ENCODE data around the gene TBC1D14. TPM values are rescaled to one million over a fixed set of nuclear protein-coding genes. Genes with fewer than 3 reads are reported as not detected.
"Not testable (repeated sequence)": the region's sequence is repeated elsewhere in the genome, so short reads cannot be mapped to it uniquely, and the experiment has no call there.

Gene TBC1D14
- total and polyA plus RNA-seq, 2 of the 8 experiments (the other 6 are each of a cell fraction or from before 2014, with no cell fraction given), result 45.6 to 48.2 TPM

- H2AFZ ChIP-seq (ENCODE audit: low read length); H2BK20ac ChIP-seq (ENCODE audit: low read length); POLR2A ChIA-PET (ENCODE audit: partially characterized antibody); H3K79me2 ChIP-seq (ENCODE audit: control insufficient read depth in 1 of 2, insufficient read depth in 2 of 2, low read length in 2 of 2); H4K91ac ChIP-seq (replicated peaks; ENCODE audit: insufficient read length, low read length); H4K8ac ChIP-seq (ENCODE audit: extremely low read depth, insufficient read depth, low read length); DNase-seq (ENCODE audit: low read depth in 1 of 2, low spot score in 2 of 2); H3K27ac ChIP-seq (ENCODE audit: low read depth, low read length); H3K79me1 ChIP-seq (ENCODE audit: low read depth, low read length); H3K9ac ChIP-seq (replicated peaks in 1 of 4; ENCODE audit: extremely low read depth in 1 of 4, low read depth in 3 of 4, low read length in 3 of 4); H2BK120ac ChIP-seq (replicated peaks; ENCODE audit: low read depth, low read length); H3K4me1 ChIP-seq (replicated peaks in 1 of 4; ENCODE audit: control insufficient read depth in 3 of 4, insufficient read depth in 4 of 4, low read length in 3 of 4); H3K4me2 ChIP-seq (ENCODE audit: insufficient read depth in 1 of 2, low read depth in 2 of 2, low read length in 2 of 2); H4K20me1 ChIP-seq (replicated peaks in 1 of 2; ENCODE audit: control insufficient read depth in 1 of 2, insufficient read depth in 2 of 2, low read length in 2 of 2); H3K9me3 ChIP-seq (ENCODE audit: insufficient read depth in 2 of 2, low read depth in 1 of 2, low read length in 1 of 2); FAIRE-seq; H2BK12ac ChIP-seq (ENCODE audit: low read depth, low read length); H3K36me3 ChIP-seq (ENCODE audit: control insufficient read depth in 2 of 4, insufficient read depth in 4 of 4, low read length in 3 of 4); H2BK15ac ChIP-seq (ENCODE audit: low read length); H3K4ac ChIP-seq (replicated peaks; ENCODE audit: insufficient read length, low read depth, low read length); H2AK5ac ChIP-seq (ENCODE audit: low read depth, low read length); H4K5ac ChIP-seq (ENCODE audit: insufficient read length, low read depth, low read length); H3K14ac ChIP-seq (ENCODE audit: insufficient read length); H2BK5ac ChIP-seq (ENCODE audit: low read depth, low read length); H3K56ac ChIP-seq (replicated peaks; ENCODE audit: insufficient read length, low read depth, low read length); H3K4me3 ChIP-seq (ENCODE audit: extremely low read depth in 1 of 4, insufficient read depth in 2 of 4, low read depth in 3 of 4, low read length in 4 of 4); H3K23ac ChIP-seq (ENCODE audit: insufficient read length); H3K23me2 ChIP-seq (ENCODE audit: low read depth, low read length); H3K18ac ChIP-seq (ENCODE audit: extremely low read depth, low read length): not testable (repeated sequence)
- CTCF ChIA-PET (ENCODE audit: partially characterized antibody), result interaction anchor here (0.8 to 6.4 kb wide), 7 partner anchors 9 to 349 kb away, joined by 3 to 90 read pairs (median 3); partner anchors contain the start of gene GRPEL1
- peaks cover 0 to 13% (median 4%) of the 10 kb centered on the region in 4 experiments; a peak in 4 of 7 replicates for H3K27me3 ChIP-seq (replicated peaks in 1 of 4; ENCODE audit: control insufficient read depth in 3 of 4, extremely low read depth in 1 of 4, insufficient read depth in 3 of 4, low read length in 3 of 4)
Observed at GRCh38 chr4:7079483-7079882, 169.9 kb downstream of the TBC1D14 start.

- H2AFZ ChIP-seq (ENCODE audit: low read length); H4K20me1 ChIP-seq (replicated peaks in 1 of 2; ENCODE audit: control insufficient read depth in 1 of 2, insufficient read depth in 2 of 2, low read length in 2 of 2); H3K79me2 ChIP-seq (ENCODE audit: control insufficient read depth in 1 of 2, insufficient read depth in 2 of 2, low read length in 2 of 2); H3K4ac ChIP-seq (replicated peaks; ENCODE audit: insufficient read length, low read depth, low read length); H3K4me3 ChIP-seq (ENCODE audit: extremely low read depth in 1 of 4, insufficient read depth in 2 of 4, low read depth in 3 of 4, low read length in 4 of 4); H3K79me1 ChIP-seq (ENCODE audit: low read depth, low read length); H2BK12ac ChIP-seq (ENCODE audit: low read depth, low read length); H3K9ac ChIP-seq (replicated peaks in 1 of 4; ENCODE audit: extremely low read depth in 1 of 4, low read depth in 3 of 4, low read length in 3 of 4); POLR2A ChIA-PET (ENCODE audit: partially characterized antibody); H3K14ac ChIP-seq (ENCODE audit: insufficient read length); H3K23me2 ChIP-seq (ENCODE audit: low read depth, low read length); H2BK5ac ChIP-seq (ENCODE audit: low read depth, low read length); H3K9me3 ChIP-seq (ENCODE audit: insufficient read depth in 2 of 2, low read depth in 1 of 2, low read length in 1 of 2); H3K4me1 ChIP-seq (replicated peaks in 1 of 4; ENCODE audit: control insufficient read depth in 3 of 4, insufficient read depth in 4 of 4, low read length in 3 of 4); H2AK5ac ChIP-seq (ENCODE audit: low read depth, low read length); H3K36me3 ChIP-seq (ENCODE audit: control insufficient read depth in 2 of 4, insufficient read depth in 4 of 4, low read length in 3 of 4); H3K23ac ChIP-seq (ENCODE audit: insufficient read length); H3K18ac ChIP-seq (ENCODE audit: extremely low read depth, low read length); H4K91ac ChIP-seq (replicated peaks; ENCODE audit: insufficient read length, low read length); H3K56ac ChIP-seq (replicated peaks; ENCODE audit: insufficient read length, low read depth, low read length); H2BK20ac ChIP-seq (ENCODE audit: low read length); H2BK120ac ChIP-seq (replicated peaks; ENCODE audit: low read depth, low read length); H4K8ac ChIP-seq (ENCODE audit: extremely low read depth, insufficient read depth, low read length); H4K5ac ChIP-seq (ENCODE audit: insufficient read length, low read depth, low read length); DNase-seq (ENCODE audit: low read depth in 1 of 2, low spot score in 2 of 2); FAIRE-seq; H3K4me2 ChIP-seq (ENCODE audit: insufficient read depth in 1 of 2, low read depth in 2 of 2, low read length in 2 of 2); H2BK15ac ChIP-seq (ENCODE audit: low read length); H3K27ac ChIP-seq (ENCODE audit: low read depth, low read length): not testable (repeated sequence)
- CTCF ChIA-PET (ENCODE audit: partially characterized antibody), result interaction anchor here (0.6 to 6.4 kb wide), 8 partner anchors 10 to 350 kb away, joined by 3 to 90 read pairs (median 4); partner anchors contain the start of gene GRPEL1
- WGBS, 2 experiments (ENCODE audit: extremely low coverage in 1 of 2, insufficient coverage in 1 of 2, insufficient read length in 1 of 2, insufficient replicate concordance in 2 of 2, low coverage in 1 of 2, low lambda C conversion rate in 2 of 2, missing lambda C conversion rate in 1 of 2), result 96% methylated on average over 2 of the region's 2 CpGs; no CpG with 5 or more reads in 1 of the 2 experiments
- H3K27me3 ChIP-seq (replicated peaks in 1 of 4; ENCODE audit: control insufficient read depth in 3 of 4, extremely low read depth in 1 of 4, insufficient read depth in 3 of 4, low read length in 3 of 4), result peaks cover 0 to 13% (median 4%) of the 10 kb centered on the region in 4 experiments; a peak in 4 of 7 replicates
Observed at GRCh38 chr4:7079909-7080308, 170.3 kb downstream of the TBC1D14 start.
